Measurements from ENCODE around the gene OTOF. TPM values are rescaled to one million over a fixed set of nuclear protein-coding genes. Genes with fewer than 3 reads are reported as not detected.

The OTOF gene
- polyA plus RNA-seq (2012; rRNA removed): not detected in 2 replicates
- polyA plus RNA-seq (2012; cell fraction: cytosol; rRNA removed): 0.01 TPM in 1 of 2 replicates, not detected in the other
- 0.01 TPM in 2 replicates for polyA plus RNA-seq (2012; cell fraction: nucleus; rRNA removed)

GRCh38 chr2:26477911-26478253 is at the start of gene OTOF:
Gene OTOF (minus strand): TSS chr2:26478124.
- Histone ChIP-seq H3K9me2 (no peaks in the 10 kb centered on the region), H4K20me1 (ENCODE audit: insufficient read depth) (no peaks in the 10 kb centered on the region), H3K27me3 (ENCODE audit: insufficient read depth) (no peaks in the 10 kb centered on the region), H3K9me3 (no peaks in the 10 kb centered on the region), H3K79me2 (ENCODE audit: insufficient read depth) (no peaks in the 10 kb centered on the region), H3K36me3 (replicated peaks in 1 of 2; ENCODE audit: control insufficient read depth in 1 of 2, insufficient read depth in 2 of 2, low read length in 1 of 2) (no peaks in the 10 kb centered on the region), H3K4me2 (no peak within 1 kb of the TSS), H3K9ac (no peak within 1 kb of the TSS), H3K4me1 (ENCODE audit: control insufficient read depth in 1 of 2, insufficient read depth in 2 of 2, low read depth in 1 of 2, low read length in 1 of 2) (peaks cover 0 to 9% of the 10 kb centered on the region in 2 experiments; a peak in 1 of 4 replicates), H3K4me3 (ENCODE audit: low read depth in 2 of 2, low read length in 1 of 2) (no peak within 1 kb of the TSS), H3F3A (replicated peaks; ENCODE audit: insufficient read depth) (no peaks in the 10 kb centered on the region), H3K27ac (ENCODE audit: low read depth in 2 of 2, low read length in 1 of 2) (no peak within 1 kb of the TSS), H2AFZ (ENCODE audit: low read depth) (peak within 1 kb of the TSS; percentile 35; the same call in 1 of the 2 replicates)
- POLR2A ChIA-PET: no interaction called here
- TF ChIP-seq MAX (IDR thresholded peaks at IDR 0.05; ENCODE audit: low read depth): no peak
- no peak for TF ChIP-seq TCF12 (IDR thresholded peaks at IDR 0.05)
- no peak for TF ChIP-seq SMC3 (IDR thresholded peaks at IDR 0.05; ENCODE audit: low read depth, low read length)
- no peak for TF ChIP-seq MXI1 (IDR thresholded peaks at IDR 0.05; ENCODE audit: low read depth, low read length)
- no peak for TF ChIP-seq POLR2AphosphoS5 (IDR thresholded peaks at IDR 0.05; ENCODE audit: low read depth, low read length)
- TF ChIP-seq FOSL2 (IDR thresholded peaks at IDR 0.05; ENCODE audit: borderline replicate concordance, low read depth): no peak
- TF ChIP-seq GABPA (IDR thresholded peaks at IDR 0.05; ENCODE audit: low read depth): no peak
- no peak for TF ChIP-seq RCOR1 (IDR thresholded peaks at IDR 0.05; ENCODE audit: low read length)
- TF ChIP-seq EP300 (IDR thresholded peaks at IDR 0.05; ENCODE audit: borderline replicate concordance in 1 of 2, low read depth in 1 of 2, low read length in 1 of 2): no peak
- no peak for TF ChIP-seq FOXJ3 (CRISPR knock-in tag; IDR thresholded peaks at IDR 0.05)
- TF ChIP-seq MEF2A (IDR thresholded peaks at IDR 0.05; ENCODE audit: borderline replicate concordance, low read depth): no peak
- no peak for TF ChIP-seq TEAD4 (IDR thresholded peaks at IDR 0.05; ENCODE audit: borderline replicate concordance, insufficient read depth)
- TF ChIP-seq REST (IDR thresholded peaks at IDR 0.05; ENCODE audit: low read depth, low read length): no peak
- TF ChIP-seq SIN3A (IDR thresholded peaks at IDR 0.05; ENCODE audit: borderline replicate concordance, low read depth, low read length): no peak
- no peak for TF ChIP-seq CHD2 (IDR thresholded peaks at IDR 0.05; ENCODE audit: low read length, partially characterized antibody)
- TF ChIP-seq USF1 (IDR thresholded peaks at IDR 0.05; ENCODE audit: borderline replicate concordance, low read depth): no peak
- TF ChIP-seq NFIC (IDR thresholded peaks at IDR 0.05; ENCODE audit: borderline replicate concordance): no peak
- TF ChIP-seq JUND (IDR thresholded peaks at IDR 0.05): no peak
- CTCF ChIA-PET: interaction anchor here (1.1 to 2.5 kb wide), 5 partner anchors 10 to 148 kb away, joined by 4 to 8 read pairs (median 4); no protein-coding TSS in a partner anchor
- WGBS (ENCODE audit: low lambda C conversion rate): 17% methylated on average over 2 of the region's 3 CpGs
- peak; percentile 66 for DNase-seq

Measured in SK-N-SH (cell line).